Measurements from ENCODE around the gene SERPINB6.
"Not testable (repeated sequence)": the region's sequence is repeated elsewhere in the genome, so short reads cannot be mapped to it uniquely, and the experiment has no call there.

The SERPINB6 gene

GRCh38 chr6:2953098-2953497, 18.3 kb downstream of the SERPINB6 start:
- no peak for DNase-seq

GRCh38 chr6:2952557-2953095, 18.7 kb downstream of the SERPINB6 start:
- peak; percentile 92 to 93 for DNase-seq

DNA sequence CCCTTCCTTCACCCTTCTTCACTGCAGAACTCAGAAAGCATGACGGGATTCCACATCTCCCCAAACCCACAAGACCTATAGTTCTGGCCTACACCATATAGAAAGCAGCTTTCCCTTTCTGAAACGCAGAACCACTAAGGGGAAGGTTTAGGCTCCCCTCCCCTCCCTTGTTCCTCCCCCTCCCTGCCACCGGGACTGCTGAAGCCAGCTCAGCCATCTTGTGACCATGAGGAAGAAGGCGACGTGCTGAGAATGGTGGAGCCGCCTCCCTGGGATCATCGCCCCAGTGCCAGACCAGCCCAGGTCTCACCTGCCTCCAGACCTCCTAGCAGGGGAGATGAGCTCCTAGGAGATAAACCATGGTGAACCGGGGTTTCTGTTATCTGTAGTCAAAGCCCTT, 19.6 kb downstream of the SERPINB6 start:
- DNase-seq: no peak

GRCh38 chr6:2950713-2951112, 20.7 kb downstream of the SERPINB6 start:
- no peak for DNase-seq

GRCh38 chr6:2949536-2950083, 21.8 kb downstream of the SERPINB6 start:
- no peak for DNase-seq

DNA sequence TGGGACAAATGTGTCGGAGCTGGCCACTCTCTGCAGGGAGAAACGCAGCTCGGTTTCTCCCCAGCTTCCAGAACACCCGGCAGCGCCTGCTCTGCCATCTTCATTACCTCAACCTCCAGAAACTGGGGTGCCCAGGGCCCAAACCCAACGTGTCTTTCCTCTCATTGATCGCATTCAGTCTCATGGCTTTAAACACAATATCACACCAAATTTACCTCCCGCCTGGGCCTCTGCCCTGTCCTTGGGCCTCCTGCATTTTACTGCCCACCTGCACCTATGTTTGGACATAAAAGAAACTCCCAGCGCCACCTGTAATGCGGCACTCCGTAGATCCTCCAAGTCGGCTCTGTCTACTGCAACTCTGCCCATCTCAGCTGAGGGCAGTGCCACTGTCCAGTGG, 22.2 kb downstream of the SERPINB6 start:
- DNase-seq: no peak

DNA sequence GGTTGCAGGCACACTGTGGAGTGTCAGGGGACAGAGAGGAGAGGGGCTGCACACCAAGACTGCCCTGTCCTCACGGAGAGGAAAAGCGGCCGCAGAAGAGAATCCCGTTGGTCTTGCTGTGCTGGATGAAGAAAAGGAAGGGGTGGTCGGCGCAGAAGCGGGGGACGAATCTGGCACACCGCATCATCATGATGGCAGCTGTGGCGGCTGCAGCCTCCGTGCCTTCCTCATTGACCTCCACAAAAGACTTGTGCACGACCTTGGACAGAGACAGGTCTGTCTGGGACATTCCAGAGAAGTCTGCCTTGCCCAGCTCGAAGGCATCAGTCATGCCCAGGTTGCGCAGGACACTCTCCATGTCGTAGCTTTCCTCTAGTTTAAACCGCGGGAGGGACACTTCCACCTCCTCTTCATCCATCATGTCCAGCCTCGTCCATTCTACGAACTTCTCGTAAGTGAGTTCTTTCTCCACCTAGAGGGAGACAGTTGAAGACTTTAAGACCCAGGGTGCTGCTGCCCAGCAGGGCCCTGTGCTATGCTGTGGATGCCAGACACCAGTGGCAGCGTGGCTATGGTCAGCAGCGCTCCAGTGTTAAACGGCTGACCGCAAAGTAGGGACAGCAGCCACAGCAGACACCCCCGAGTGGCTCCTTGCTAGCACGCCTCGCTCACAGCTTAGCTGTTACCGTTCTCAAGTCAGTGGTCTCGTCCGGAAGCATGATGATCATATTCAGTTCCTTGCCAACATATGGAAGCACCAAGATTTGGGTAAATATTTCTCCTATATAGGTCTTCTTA, 22.9 kb downstream of the SERPINB6 start:
- no peak for DNase-seq

- no peak for DNase-seq
These were observed 23.9 kb downstream of the SERPINB6 start for GRCh38 chr6:2947445-2947844.

- DNase-seq: no peak
These were observed 26.3 kb downstream of the SERPINB6 start for GRCh38 chr6:2945153-2945452.

DNA sequence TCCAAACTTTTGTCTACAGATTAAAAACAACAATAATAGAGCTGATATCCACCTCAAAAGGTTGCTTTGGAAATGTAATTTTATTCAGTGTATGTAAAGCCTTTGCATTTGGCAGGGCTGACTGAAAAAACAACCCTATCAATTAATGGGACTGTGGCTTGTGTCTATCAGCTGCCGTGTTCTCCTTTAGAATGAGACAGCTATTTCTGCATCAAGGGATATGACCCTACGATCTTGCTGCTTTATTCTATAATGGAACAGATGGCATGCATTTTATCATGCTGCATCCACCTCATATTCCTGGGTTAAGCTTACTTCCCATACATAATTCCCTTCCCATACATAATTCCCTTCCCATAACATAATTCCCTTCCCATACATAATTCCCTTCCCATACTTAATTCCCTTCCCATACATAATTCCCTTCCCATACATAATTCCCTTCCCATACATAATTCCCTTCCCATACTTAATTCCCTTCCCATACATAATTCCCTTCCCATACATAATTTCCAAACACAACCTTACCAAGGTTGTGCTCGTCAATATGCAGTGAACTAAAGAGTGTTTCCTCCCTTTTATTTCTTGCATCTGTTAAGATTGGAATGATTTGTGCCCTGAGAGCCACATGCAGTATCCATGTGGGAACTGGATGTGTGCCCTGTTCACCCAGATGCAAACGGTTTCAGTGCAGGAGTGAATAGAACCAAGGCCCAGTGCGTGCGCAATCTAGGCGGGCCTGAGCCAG, 26.8 kb downstream of the SERPINB6 start:
- no peak for DNase-seq

- DNase-seq: peak; percentile 30 to 37
These were observed 27.8 kb downstream of the SERPINB6 start for GRCh38 chr6:2943564-2943955.

- DNase-seq: peak; percentile 30 to 37
These were observed 28.3 kb downstream of the SERPINB6 start for GRCh38 chr6:2942914-2943563.

DNA sequence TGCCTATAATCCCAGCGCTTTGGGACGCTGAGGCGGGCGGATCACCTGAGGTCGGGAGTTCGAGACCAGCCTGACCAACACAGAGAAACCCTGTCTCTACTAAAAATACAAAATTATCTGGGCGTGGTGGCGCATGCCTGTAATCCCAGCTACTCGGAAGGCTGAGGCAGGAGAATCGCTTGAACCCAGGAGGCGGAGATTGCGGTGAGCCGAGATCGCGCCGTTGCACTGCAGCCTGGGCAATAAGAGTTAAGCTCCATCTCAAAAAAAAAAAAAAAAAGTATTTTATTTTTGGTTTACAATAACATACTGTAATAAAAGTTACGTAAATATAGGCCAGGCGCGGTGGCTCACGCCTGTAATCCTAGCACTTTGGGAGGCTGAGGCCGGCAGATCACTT, 29.3 kb downstream of the SERPINB6 start:
- DNase-seq: not testable (repeated sequence)

GRCh38 chr6:2940851-2941250, 30.5 kb downstream of the SERPINB6 start:
- DNase-seq: no peak

GRCh38 chr6:2940010-2940850, 31.1 kb downstream of the SERPINB6 start:
- DNase-seq: peak; percentile 11 to 35

DNA sequence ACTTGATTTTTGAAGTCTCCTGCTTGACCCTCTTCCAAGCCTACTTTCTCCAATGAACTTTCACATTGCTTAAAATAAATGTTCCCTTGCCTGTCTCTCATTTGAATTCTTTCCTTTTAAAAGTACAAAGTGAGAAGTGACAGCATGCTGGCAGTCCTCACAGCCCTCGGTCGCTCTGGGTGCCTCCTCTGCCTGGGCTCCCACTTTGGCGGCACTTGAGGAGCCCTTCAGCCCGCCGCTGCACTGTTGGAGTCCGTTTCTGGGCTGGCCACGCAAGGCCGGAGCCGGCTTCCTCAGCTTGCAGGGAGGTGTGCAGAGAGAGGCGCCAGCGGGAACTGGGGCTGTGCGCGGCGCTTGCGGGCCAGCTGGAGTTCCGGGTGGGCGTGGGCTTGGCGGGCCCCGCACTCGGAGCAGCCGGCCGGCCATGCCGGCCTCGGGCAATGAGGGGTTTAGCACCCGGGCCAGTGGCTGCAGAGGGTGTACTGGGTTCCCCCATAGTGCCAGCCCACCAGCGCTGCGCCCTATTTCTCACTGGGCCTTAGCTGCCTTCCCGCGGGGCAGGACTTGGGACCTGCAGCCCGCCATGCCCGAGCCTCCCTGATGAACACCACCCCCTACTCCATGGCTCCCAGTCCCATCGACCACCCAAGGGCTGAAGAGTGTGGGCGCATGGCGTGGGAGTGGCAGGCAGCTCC, 31.9 kb downstream of the SERPINB6 start:
- DNase-seq: no peak

DNA sequence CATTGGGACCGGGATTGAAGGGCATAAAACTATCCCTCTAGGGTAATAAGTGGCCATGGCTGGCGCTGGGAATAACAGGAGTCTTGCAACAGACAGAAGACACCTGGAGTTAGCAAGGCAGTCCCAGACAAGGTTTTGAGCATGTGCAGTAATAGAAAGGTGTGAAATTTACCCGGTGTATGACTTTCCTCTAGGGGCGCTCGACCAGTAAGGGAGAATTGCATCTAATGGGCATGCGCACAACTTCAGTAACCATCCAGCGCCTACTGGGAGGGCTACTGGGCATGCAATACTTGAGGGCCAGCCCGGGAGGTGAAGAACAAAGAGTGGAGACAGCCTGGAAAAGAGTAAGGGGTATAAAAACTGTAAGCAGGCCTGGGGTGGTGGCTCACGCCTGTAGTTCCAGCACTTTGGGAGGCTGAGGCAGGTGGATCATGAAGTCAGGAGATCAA, 32.7 kb downstream of the SERPINB6 start:
- DNase-seq: peak in 1 of 2 experiments; percentile 12

GRCh38 chr6:2938004-2938631, 33.2 kb downstream of the SERPINB6 start:
- DNase-seq: no peak

DNA sequence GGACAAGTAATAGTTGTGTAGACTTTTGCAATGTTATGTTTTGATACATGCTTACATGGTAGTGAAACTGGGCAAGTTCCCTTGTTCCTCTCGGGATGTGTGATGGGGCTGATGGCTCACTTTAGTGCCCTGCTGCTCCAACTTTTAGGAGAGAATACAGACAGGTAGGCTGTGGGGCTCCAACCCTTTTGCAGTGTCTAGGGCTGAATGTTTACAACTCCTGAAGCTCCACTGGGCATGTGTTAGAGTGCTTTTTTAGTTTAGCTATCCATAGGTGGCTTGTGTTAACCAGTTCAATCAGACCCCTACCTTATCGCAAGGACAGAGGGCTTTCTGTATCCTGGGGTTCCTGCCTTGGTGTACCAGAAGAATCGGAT, 33.8 kb downstream of the SERPINB6 start:
- DNase-seq: no peak

GRCh38 chr6:2935566-2936291, 35.6 kb downstream of the SERPINB6 start:
- no peak for DNase-seq

- no peak for DNase-seq
These were observed 37.3 kb downstream of the SERPINB6 start for GRCh38 chr6:2934057-2934456.
